ENCODE results near the gene GPRC5B.

Gene GPRC5B

GRCh38 chr16:19898924-19899604 is 14.4 kb upstream of the GPRC5B start:
- peak in 1 of 2 donors; percentile 18 for DNase-seq (ENCODE audit: low read depth in 2 of 2)

DNA sequence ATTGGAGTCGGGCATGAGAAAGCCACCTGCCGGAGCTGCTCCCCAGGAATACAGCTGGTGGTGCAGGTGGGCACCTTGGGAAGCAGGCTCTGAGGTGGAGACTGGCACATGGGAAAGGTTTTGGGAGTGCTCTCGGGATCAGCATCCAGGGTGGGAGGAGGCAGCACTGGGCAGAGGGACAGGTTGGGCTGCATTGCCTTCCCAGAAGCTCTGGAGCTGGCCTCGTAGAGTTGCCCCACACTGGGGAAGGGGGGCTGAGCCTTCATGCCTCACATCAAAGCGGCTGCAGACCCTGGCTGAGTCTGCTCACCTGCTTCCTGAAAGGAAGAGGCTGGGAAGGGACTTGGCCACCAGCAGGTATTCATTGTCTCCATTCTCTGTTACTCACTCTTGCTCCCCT is 13.5 kb upstream of the GPRC5B start:
- DNase-seq (ENCODE audit: low read depth in 2 of 2) = no peak

- no peak for DNase-seq (ENCODE audit: low read depth in 2 of 2)
Measured at GRCh38 chr16:19896951-19897350, 12.3 kb upstream of the GPRC5B start.

- no peak for DNase-seq (ENCODE audit: low read depth in 2 of 2)
Measured at GRCh38 chr16:19894586-19894985, 9.9 kb upstream of the GPRC5B start.

DNA sequence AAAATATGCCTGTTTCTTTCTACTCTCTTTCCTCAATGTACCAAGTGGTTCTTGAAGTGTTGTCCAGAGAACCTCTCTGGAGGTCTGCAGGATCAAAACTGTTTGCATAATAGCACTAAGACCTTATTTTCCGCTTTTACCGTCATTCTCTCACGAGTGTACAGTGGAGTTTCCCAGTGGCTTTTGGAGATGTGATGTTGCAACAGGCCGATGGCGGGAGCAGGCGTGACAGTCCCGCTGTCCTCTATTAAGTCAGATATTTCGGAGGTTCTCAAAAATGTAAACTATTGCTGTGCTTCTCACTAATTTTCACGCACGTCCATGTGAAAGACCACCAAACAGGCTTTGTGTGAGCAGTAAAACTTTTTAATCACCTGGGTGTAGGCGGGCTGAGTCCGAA is 8.3 kb upstream of the GPRC5B start:
- DNase-seq (ENCODE audit: low read depth in 2 of 2) = no peak

- no peak for DNase-seq (ENCODE audit: low read depth in 2 of 2)
Measured at GRCh38 chr16:19890901-19891300, 6.3 kb upstream of the GPRC5B start.

DNA sequence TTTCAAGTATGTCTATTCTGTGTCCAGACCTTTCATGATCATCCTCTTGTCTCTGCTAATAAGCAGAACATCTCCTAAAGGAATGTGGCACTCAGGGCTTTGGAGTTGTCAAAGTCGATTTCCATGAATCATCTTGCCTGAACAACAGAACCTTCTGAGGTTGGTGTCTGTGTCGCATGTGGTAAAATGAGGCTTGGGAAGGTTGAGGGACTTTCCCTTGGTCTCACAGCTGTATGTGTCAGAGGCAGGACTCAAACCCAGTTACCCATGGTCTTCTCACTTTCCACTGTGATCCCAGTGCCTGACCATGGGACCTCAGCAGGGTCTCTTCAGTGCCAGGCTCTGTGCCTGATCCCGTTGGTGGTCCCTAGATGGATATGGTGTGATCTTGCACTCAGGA is 4.2 kb upstream of the GPRC5B start:
- DNase-seq (ENCODE audit: low read depth in 2 of 2) = no peak

DNA sequence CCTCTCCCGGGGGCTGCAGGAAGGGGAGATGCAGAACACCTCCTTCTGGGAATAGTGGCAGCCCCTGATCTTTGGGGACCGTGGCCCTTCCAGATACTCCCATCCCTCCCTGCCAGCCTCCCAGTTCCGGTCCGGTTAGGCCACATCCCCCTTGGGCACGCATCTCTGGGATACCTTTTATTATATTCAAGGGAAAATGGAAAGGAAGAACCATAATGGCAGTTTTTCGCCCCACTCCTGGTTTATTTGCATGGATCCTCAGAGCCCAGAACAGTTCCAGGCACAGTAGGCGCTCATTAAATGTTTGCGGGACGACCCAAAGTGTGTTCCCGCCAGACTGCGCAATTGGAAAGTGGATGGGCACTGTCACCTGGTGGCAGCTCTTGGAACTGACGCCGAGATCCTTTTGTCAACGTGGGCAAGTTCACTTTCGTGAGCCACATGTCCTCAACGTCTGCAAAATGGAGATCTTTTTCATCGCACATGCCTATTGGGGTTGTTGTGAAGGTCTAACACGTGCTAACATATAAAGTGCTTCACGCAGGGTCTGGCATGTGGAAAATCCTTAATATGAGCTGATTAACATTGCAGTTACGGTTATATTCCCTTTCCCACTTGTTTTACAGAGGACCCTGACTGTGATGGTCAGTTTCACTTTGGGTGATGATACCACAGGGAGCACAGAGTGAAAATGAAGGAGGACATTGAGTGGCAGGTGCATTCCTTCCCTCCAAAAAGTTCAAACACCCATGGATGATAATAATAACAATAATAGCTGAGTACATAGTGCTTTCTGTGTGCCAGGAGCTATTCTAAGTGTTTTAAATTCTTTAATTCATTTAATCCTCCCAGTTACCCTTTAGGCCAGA is 1.7 kb upstream of the GPRC5B start:
- peak; percentile 55 to 74 for DNase-seq (ENCODE audit: low read depth in 2 of 2)

DNA sequence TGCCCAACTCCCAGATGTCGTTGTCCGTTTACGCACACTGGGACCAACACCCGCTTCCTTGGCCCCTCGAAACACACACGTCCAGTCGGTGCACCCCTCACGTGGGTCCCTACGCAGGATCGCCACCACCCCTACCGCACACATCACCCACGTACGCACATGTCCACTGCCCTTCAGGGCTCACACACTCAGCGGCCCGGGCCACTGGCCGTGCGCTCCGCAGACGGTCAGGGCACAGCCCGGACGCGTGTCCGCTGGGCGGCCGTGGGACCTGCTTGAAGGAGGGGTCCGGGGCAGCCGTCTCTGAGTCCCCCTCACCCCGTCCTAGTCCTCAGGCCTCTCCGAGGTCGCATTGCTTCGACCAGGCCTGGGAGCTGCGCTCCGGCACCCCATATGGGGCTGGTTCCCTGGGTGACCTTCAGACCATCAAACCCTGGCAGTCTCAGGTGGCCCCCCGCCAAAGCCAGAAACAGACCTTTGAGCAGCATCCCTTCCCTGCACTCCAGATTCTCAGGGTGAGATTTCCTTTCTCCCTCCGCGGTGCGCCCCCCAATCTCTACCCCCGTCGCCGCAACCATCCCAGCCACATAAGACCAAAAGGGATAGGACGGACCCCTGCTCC is 914 bp upstream of the GPRC5B start:
- no peak for DNase-seq (ENCODE audit: low read depth in 2 of 2)

- no peak for DNase-seq (ENCODE audit: low read depth in 2 of 2)
Measured at GRCh38 chr16:19883966-19884485, 622 bp downstream of the GPRC5B start.

DNA sequence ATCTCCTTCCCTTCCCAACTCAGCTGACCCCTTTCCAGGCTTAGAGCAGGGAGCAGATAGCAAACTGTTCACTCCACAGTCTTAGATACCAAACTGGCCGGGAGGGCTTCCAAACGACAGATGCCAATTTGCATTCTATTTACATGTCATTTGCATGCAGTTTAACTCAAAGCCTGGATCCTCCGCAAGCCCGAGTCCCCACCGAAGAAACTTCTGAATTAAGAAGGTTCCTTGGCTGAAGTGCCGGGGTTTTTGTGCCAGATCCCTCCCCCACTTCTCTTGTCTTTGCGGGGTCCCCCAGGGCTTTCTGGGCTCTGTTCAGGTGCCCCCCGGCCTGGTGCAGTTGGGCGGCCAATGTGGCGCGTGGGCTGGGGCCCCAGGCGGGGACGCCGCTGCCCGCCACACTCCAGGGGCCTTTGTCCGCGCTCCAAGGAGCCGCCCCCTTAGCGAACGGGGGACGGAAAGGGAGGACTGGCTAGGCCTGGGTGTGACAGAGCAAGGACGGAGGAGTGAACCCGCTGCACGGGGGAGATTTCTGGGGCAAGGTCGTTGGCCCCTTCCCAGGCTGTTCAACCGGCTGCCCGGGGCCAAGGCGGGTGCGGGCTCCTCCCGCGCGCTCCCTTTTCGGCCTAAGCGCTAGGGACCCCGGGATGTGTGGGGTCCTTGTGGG is 1.2 kb downstream of the GPRC5B start:
- DNase-seq (ENCODE audit: low read depth in 2 of 2) = no peak

DNA sequence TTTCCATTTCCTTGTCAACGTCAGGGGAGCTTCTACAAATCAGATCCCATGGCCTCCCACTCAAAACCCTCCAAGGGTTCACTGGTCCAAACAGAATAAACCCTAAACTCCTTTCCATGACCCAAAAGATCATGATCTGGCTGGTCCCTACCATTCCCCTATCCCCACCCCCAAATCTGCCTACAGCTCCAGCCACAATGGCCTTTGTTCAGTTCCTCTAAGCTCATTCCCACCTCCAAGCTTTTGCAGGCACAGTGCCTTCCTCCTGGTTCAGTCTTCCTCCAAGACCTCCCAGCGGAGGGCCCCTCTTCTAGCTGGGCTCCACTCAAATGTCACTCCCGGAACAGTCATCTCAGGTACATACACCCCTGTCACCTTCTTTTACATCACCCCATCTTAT is 2.0 kb downstream of the GPRC5B start:
- DNase-seq (ENCODE audit: low read depth in 2 of 2) = no peak

DNA sequence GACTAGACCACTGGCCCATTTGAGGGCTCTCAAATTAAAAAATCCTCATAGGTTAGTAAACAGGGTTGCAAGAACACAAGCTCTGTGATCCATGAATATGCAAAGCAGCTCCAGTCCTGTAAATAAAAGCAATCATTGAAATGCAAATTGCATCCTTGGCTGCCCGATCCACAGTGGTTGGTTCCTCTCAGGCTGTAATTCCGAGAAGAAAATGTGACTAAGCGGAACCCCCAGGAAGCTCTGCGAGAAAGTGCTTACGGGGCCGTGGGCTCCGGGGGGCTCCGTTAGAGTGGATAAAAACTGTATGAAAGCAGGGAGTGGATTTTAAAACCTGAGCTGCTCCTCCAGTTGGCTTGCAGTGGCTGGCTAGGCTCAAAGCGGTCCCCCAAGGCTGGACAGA is 2.5 kb downstream of the GPRC5B start:
- DNase-seq (ENCODE audit: low read depth in 2 of 2) = no peak

GRCh38 chr16:19881783-19882182 is 2.9 kb downstream of the GPRC5B start:
- no peak for DNase-seq (ENCODE audit: low read depth in 2 of 2)

GRCh38 chr16:19881028-19881427 is 3.6 kb downstream of the GPRC5B start:
- no peak for DNase-seq (ENCODE audit: low read depth in 2 of 2)

- no peak for DNase-seq (ENCODE audit: low read depth in 2 of 2)
Measured at GRCh38 chr16:19879241-19879792, 5.3 kb downstream of the GPRC5B start.

DNA sequence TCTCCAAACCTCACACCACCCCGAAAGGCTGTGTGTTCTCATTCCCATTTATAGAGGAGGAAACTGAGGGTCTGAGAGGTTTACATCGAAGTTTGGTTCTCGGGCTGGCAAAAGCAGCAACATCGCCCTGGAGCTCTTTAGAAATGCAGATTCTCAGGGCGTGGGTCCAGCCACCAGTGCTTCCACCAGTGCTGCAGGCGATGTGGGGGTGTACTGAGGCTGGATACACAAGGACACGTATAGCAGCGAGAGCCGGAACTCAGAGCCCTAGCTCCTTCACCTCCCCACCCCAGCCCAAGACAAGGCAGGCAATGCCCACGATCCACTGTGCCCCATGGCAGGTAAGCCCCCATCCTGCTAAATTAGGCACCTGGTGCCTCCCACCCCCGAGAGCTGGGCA is 5.9 kb downstream of the GPRC5B start:
- DNase-seq (ENCODE audit: low read depth in 2 of 2) = no peak

DNA sequence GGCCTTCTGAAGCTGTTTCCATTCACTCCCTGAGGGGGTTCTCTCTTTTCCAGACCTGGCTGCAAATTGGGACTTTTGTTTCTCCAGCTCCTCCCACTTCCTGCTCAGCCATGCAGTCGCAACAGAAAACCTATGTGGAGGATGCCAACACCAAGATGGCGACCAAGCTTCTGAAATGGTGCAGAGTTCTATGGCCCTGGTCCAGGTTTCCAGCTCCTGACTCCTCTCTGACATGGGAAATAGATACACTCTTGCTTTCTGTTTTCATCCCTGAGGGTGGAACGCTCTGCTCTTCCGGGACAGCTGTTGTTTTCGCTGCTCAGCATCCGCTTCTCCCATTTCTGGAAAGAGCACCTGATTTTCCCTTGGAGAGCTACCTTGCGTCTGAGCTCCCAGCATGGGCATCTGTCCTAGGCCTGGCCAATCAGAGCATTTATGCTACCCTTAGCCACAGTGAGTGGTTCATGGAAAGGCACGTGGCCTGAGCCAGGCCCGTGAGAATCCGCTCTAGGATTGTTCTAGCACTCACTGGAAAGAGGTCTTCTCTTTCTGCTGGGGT is 8.1 kb downstream of the GPRC5B start:
- DNase-seq (ENCODE audit: low read depth in 2 of 2) = no peak

- no peak for DNase-seq (ENCODE audit: low read depth in 2 of 2)
Measured at GRCh38 chr16:19875900-19876299, 8.7 kb downstream of the GPRC5B start.

DNA sequence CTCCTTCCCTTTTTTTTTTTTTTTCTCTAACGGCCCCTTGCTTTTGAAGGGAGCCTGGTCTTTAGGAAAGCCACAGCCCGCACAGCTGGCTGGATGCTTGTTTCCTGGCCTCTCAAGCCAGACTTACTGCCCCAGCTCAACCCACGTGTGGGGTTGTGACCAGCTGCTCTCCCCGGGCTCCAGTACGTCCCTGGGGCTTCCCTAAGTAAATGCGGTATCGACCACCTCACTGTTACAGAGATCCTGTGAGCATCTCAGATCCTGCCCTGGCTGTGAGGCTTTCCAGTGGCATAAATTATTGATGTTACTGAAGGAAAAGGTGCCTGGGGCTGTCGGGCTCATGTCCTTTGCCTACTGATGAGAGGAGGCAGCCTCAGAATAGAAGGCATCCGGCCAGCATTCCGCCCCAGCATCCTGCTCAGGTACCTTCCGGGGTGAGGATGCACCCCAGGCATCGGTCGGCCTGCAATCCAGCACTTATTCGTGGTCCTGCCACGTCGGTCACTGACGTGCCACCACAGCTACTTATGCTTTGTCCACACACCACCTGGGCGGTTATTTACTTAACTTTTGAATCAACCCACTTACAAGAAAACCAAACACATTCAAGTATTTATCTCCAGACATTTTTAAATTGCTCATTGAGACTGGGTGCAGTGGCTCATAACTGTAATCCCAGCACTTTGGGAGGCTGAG is 9.6 kb downstream of the GPRC5B start:
- DNase-seq (ENCODE audit: low read depth in 2 of 2) = no peak

DNA sequence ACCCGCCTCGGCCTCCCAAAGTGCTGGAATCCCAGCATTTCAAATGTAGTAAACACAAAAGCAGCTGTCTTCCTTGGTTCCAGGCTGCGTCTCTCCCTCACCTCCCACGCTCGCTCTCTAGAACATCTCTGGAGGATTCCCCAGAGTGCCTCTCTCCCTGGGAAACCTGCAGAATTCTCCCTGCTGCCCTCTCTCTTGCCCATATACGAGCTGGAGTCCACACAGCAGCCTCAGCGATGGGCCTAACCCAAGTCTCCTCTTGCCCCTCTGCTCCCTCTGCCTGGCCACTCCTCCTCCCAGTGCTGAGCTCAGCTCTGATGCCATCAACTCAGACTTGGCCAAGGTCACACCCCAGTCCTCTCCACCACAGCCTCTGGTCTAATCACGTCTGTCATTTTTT is 10.6 kb downstream of the GPRC5B start:
- DNase-seq (ENCODE audit: low read depth in 2 of 2) = no peak
